ENCODE results near the gene CBY1. TPM values are rescaled to one million over a fixed set of nuclear protein-coding genes. Genes with fewer than 3 reads are reported as not detected.

Gene CBY1
- total and polyA plus RNA-seq, 10 of the 15 experiments (the other 5 are each of a cell fraction or from before 2014, with no cell fraction given) = 7.3 to 18.6 (median 11.9) TPM

DNA sequence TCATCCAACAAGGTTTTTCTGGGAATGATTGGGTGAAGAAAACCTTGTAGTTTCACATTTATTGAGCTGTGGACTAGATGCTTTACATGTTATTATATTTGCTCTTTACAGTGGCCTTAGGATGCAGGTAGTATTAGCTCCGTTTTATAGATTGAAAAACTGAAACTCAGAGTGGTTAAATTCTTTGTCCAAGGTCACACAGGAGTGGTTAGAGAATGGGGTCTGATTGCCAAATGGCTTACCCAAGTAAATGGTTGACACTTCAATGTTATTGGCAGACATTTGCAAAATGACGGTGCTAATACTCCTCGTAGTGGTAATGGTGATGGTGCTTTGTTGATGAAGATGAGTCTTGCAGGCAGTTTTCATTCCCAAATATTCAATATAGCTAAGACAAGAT, 51.5 kb downstream of the CBY1 start:
- H3K4me2 ChIP-seq (ENCODE audit: control insufficient read depth, insufficient read depth) = peak overlapping the region; percentile 60
- no peak overlapping the region for H2AFZ ChIP-seq (ENCODE audit: control insufficient read depth, low read depth, low read length)
- TF ChIP-seq, protein P1, sequence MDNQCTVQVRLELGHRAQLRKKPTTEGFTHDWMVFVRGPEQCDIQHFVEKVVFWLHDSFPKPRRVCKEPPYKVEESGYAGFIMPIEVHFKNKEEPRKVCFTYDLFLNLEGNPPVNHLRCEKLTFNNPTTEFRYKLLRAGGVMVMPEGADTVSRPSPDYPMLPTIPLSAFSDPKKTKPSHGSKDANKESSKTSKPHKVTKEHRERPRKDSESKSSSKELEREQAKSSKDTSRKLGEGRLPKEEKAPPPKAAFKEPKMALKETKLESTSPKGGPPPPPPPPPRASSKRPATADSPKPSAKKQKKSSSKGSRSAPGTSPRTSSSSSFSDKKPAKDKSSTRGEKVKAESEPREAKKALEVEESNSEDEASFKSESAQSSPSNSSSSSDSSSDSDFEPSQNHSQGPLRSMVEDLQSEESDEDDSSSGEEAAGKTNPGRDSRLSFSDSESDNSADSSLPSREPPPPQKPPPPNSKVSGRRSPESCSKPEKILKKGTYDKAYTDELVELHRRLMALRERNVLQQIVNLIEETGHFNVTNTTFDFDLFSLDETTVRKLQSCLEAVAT (IDR thresholded peaks at IDR 0.05) = no peak
- TF ChIP-seq GABPA (IDR thresholded peaks at IDR 0.05; ENCODE audit: low read depth) (no peak), SMC3 (IDR thresholded peaks at IDR 0.05; ENCODE audit: borderline replicate concordance, low read length) (no peak), ETV6 (conservative IDR thresholded peaks at IDR 0.05 in 1 of 2, IDR thresholded peaks at IDR 0.05 in 1 of 2; ENCODE audit: borderline replicate concordance in 1 of 2, low read depth in 1 of 2) (no peak), EED (IDR thresholded peaks at IDR 0.05; ENCODE audit: low read depth) (no peak), SMAD1 (IDR thresholded peaks at IDR 0.05; ENCODE audit: low read depth, partially characterized antibody) (no peak), ZNF217 (IDR thresholded peaks at IDR 0.05) (no peak), KLF5 (IDR thresholded peaks at IDR 0.05; ENCODE audit: partially characterized antibody) (no peak)
- TF ChIP-seq, protein P2, sequence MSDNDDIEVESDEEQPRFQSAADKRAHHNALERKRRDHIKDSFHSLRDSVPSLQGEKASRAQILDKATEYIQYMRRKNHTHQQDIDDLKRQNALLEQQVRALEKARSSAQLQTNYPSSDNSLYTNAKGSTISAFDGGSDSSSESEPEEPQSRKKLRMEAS (IDR thresholded peaks at IDR 0.05; ENCODE audit: low read depth, low read length) = no peak
- ATAC-seq = no peak
- no peaks in the 10 kb centered on the region for H3K27me3 ChIP-seq (replicated peaks in 1 of 2; ENCODE audit: control insufficient read depth in 2 of 2, insufficient read depth in 2 of 2, low read length in 1 of 2)
- FAIRE-seq = no peak
- H3K9me3 ChIP-seq (replicated peaks; ENCODE audit: control insufficient read depth, insufficient read depth, low read length) = no peaks in the 10 kb centered on the region
- no peak overlapping the region for H3K9ac ChIP-seq (ENCODE audit: control insufficient read depth, insufficient read depth, low read length)
- H4K20me1 ChIP-seq (ENCODE audit: control insufficient read depth, insufficient read depth) = peaks cover 15% of the 10 kb centered on the region
- no TSS peak for BruUV-seq (replicated peaks)
- ChIA-PET POLR2A (interaction anchor here (0.6 to 3.3 kb wide), 6 partner anchors 10 to 1171 kb away, joined by 3 to 39 read pairs (median 10); partner anchors contain the start of gene TOMM22), RAD21 (ENCODE audit: unreplicated experiment) (interaction anchor here (1.0 to 4.1 kb wide), 4 partner anchors 11 to 51 kb away, joined by 3 to 30 read pairs (median 4); partner anchors contain the start of gene TOMM22), CTCF (interaction anchor here (0.6 to 3.1 kb wide), 7 partner anchors 9 to 55 kb away, joined by 4 to 17 read pairs (median 9); partner anchors contain the start of gene TOMM22), SMC1A (ENCODE audit: uncharacterized antibody, unreplicated experiment) (interaction anchor here (0.7 to 5.5 kb wide), 9 partner anchors 12 to 658 kb away, joined by 3 to 54 read pairs (median 4); partner anchors contain the start of gene TOMM22)
- peak overlapping the region; percentile 95 for H3K4me3 ChIP-seq
- H3K4me1 ChIP-seq (ENCODE audit: control insufficient read depth, insufficient read depth, low read length) = peaks cover 21% of the 10 kb centered on the region
- WGBS (ENCODE audit: insufficient coverage, insufficient replicate concordance, low lambda C conversion rate, missing lambda C conversion rate) = 78% methylated on average over 3 of the region's 3 CpGs
- H3K36me3 ChIP-seq (ENCODE audit: control insufficient read depth in 2 of 2, insufficient read depth in 2 of 2, low read length in 1 of 2) = peaks cover 0 to 10% of the 10 kb centered on the region in 2 experiments; a peak in 3 of 4 replicates
- H3K27ac ChIP-seq (ENCODE audit: control insufficient read depth, insufficient read depth) = no peak overlapping the region
- DNase-seq (ENCODE audit: low read depth, low spot score) = no peak
- intact Hi-C loops (cut with micrococcal nuclease; ENCODE audit: unreplicated experiment) = loop anchor here (10.0 kb wide), 1 partner anchor 203 kb away; the partner anchor contains the start of gene DDX17
- in situ Hi-C loops (cut with MboI) = no loop called here
- H3K79me2 ChIP-seq (ENCODE audit: control insufficient read depth, insufficient read depth, low read length) = peaks cover 70% of the 10 kb centered on the region
